Measurements from ENCODE around the gene GRIA2. TPM values are rescaled to one million over a fixed set of nuclear protein-coding genes. Genes with fewer than 3 reads are reported as not detected.
"Not testable (repeated sequence)": the region's sequence is repeated elsewhere in the genome, so short reads cannot be mapped to it uniquely, and the experiment has no call there.

The GRIA2 gene
- 1 to 10 TPM in 1 of 4 donors, not detected in 3; 1.1 TPM for total RNA-seq

DNA sequence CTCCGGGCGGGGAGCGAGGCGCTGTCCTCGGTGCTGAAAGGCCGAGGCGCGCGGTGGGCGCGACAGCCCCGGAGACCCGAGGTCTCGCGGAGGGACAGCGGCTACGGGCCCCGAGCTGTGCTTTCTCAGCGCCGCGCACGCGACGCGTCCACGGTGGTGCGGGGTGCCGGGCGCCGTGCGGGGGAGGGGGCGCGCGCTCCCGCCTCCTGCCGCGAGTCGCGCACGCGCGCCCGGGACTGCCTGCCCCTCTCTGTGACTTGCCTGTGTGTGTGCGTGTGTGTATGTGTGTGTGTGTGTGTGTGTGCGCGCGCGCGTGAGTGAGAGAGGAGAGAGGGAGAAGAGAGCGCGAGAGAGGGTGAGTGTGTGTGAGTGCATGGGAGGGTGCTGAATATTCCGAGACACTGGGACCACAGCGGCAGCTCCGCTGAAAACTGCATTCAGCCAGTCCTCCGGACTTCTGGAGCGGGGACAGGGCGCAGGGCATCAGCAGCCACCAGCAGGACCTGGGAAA is at the start of gene GRIA2:
GRIA2 (plus strand) TSS at position 358 of the 511 bp plus-strand sequence. CDS start 315 bp downstream, outside the sequence.
- Histone ChIP-seq H3K27ac (no peak within 1 kb of the TSS), H3K27me3 (peaks cover 14% of the 10 kb centered on the region), H3K4me1 (peaks cover 0 to 15% of the 10 kb centered on the region in 2 donors), H3K9me3 (no peaks in the 10 kb centered on the region), H3K36me3 (no peaks in the 10 kb centered on the region), H3K4me3 (replicated peaks in 1 of 3) (no peak within 1 kb of the TSS)
- TF ChIP-seq, protein P1, sequence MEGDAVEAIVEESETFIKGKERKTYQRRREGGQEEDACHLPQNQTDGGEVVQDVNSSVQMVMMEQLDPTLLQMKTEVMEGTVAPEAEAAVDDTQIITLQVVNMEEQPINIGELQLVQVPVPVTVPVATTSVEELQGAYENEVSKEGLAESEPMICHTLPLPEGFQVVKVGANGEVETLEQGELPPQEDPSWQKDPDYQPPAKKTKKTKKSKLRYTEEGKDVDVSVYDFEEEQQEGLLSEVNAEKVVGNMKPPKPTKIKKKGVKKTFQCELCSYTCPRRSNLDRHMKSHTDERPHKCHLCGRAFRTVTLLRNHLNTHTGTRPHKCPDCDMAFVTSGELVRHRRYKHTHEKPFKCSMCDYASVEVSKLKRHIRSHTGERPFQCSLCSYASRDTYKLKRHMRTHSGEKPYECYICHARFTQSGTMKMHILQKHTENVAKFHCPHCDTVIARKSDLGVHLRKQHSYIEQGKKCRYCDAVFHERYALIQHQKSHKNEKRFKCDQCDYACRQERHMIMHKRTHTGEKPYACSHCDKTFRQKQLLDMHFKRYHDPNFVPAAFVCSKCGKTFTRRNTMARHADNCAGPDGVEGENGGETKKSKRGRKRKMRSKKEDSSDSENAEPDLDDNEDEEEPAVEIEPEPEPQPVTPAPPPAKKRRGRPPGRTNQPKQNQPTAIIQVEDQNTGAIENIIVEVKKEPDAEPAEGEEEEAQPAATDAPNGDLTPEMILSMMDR (IDR thresholded peaks at IDR 0.05) = no peak
- TF ChIP-seq POLR2A (IDR thresholded peaks at IDR 0.05) = no peak
- DNase-seq = peak; percentile 45 to 65
- WGBS, 2 donors = 6 to 8% methylated on average over 23 to 36 of the region's 57 CpGs
- intact Hi-C loops (cut with DNase I) = no loop called here

DNA sequence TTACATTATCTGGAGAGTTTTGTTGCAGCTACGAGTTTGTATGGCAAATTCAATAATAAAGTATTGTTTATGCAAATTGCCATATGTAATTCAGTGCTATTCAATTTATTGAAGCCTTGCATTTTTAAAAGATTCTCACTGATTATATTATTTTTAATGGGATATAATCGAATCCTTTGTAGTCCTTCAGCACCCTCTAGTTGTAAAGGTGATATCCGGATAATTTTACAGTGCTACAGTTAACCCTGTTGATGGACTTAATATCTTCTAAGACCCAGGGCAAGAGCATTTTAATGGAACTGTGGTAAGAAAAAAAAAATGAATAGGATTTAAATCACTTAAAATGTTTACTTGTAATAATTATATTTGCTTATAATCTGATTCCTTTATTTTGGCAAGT is 48.5 kb upstream of the GRIA2 start:
- Histone ChIP-seq H3K36me3 (no peaks in the 10 kb centered on the region), H3K9me3 (no peaks in the 10 kb centered on the region), H3K27ac (no peak overlapping the region), H3K27me3 (no peaks in the 10 kb centered on the region), H3K4me1 (no peaks in the 10 kb centered on the region), H3K4me3 (replicated peaks in 1 of 3) (no peak overlapping the region)
- intact Hi-C loops (cut with DNase I) = no loop called here
- no peak for DNase-seq
- 58 to 59% methylated on average over 3 of the region's 3 CpGs for WGBS, 2 donors
- TF ChIP-seq POLR2A (IDR thresholded peaks at IDR 0.05) = no peak
- TF ChIP-seq, protein P1 (IDR thresholded peaks at IDR 0.05) = no peak

DNA sequence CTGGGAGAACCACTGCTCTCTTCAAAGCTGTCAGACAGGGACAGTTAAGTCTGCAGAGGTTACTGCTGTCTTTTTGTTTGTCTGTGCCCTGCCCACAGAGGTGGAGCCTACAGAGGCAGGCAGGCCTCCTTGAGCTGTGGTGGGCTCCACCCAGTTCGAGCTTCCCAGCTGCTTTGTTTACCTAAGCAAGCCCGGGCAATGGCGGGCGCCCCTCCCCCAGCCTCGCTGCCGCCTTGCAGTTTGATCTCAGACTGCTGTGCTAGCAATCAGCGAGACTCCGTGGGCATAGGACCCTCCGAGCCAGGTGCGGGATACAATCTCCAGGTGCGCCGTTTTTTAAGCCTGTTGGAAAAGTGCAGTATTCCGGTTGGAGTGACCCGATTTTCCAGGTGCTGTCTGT is 40.3 kb upstream of the GRIA2 start:
- H3K4me1 ChIP-seq; H3K27ac ChIP-seq; H3K9me3 ChIP-seq; H3K36me3 ChIP-seq; DNase-seq; intact Hi-C loops (cut with DNase I); H3K4me3 ChIP-seq (replicated peaks in 1 of 3); H3K27me3 ChIP-seq: not testable (repeated sequence)
- WGBS, 2 donors = 81 to 84% methylated on average over 4 to 14 of the region's 14 CpGs

DNA sequence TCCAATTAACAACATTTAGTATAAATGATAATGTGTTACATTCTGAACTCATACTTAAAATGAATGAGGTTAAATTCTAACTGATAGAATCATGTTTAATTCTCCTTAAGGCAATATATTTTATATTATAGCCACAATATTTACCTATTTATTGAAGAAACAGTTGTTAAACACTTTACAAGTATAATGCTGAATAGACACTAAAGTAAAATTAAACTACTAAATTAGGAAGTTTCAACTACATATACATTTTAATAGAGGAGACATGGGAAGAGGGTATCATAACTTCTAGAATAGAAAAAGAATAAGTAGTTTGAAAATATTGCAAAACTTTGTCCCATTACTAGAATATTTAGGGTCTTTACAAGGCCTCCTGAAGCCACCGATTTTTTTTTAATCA is 36.2 kb upstream of the GRIA2 start:
- Histone ChIP-seq H3K4me1 (no peaks in the 10 kb centered on the region), H3K36me3 (no peaks in the 10 kb centered on the region), H3K4me3 (replicated peaks in 1 of 3) (no peak overlapping the region), H3K27me3 (no peaks in the 10 kb centered on the region), H3K9me3 (no peaks in the 10 kb centered on the region), H3K27ac (no peak overlapping the region)
- intact Hi-C loops (cut with DNase I) = no loop called here
- no peak for DNase-seq
- 84 to 88% methylated on average over 1 of the region's 1 CpG for WGBS, 2 donors
- TF ChIP-seq, protein P1 (IDR thresholded peaks at IDR 0.05) = no peak
- no peak for TF ChIP-seq POLR2A (IDR thresholded peaks at IDR 0.05)

DNA sequence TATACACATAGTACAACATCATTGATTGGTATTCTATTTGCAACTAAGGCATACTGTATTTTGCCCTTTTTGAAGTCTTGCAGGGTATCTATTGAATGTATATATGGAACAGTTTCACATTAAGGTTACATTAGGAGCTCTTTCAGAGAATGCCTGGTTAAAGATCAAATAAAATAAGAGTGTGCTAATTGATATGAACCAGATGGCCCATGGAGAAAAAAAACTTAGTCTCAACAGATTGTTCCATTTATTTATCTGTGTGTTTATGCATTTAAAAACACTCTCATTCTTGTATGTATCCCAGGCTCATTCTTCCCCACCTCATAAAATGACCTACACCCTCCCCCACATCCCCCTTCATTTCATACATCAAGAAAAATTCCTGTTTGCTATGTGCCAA is 35.2 kb upstream of the GRIA2 start:
- Histone ChIP-seq H3K27ac (no peak overlapping the region), H3K27me3 (no peaks in the 10 kb centered on the region), H3K9me3 (no peaks in the 10 kb centered on the region), H3K36me3 (no peaks in the 10 kb centered on the region), H3K4me3 (replicated peaks in 1 of 3) (no peak overlapping the region), H3K4me1 (no peaks in the 10 kb centered on the region)
- no peak for TF ChIP-seq POLR2A (IDR thresholded peaks at IDR 0.05)
- TF ChIP-seq, protein P1 (IDR thresholded peaks at IDR 0.05) = no peak
- intact Hi-C loops (cut with DNase I) = no loop called here
- no peak for DNase-seq

DNA sequence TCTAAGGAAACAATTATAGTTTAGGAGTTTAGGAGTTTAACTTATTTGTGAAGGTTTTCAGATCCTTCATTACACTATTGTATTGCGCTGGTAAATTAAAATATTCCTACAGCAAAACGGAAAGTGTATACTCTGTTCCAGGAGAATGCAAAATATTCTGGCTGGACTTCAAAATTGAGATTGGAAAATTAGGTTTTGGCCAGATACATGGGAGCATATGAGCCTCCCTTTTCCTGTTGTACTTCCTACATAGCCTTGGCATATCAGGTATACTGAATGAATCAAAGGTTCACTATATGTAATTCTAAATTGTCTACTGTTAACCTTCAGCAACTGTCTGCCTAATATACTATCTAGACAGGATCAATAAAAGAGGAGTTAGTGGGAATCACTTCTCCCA is 25.2 kb upstream of the GRIA2 start:
- Histone ChIP-seq H3K9me3 (no peaks in the 10 kb centered on the region), H3K27me3 (no peaks in the 10 kb centered on the region), H3K4me3 (replicated peaks in 1 of 3) (no peak overlapping the region), H3K4me1 (no peaks in the 10 kb centered on the region), H3K27ac (no peak overlapping the region), H3K36me3 (no peaks in the 10 kb centered on the region)
- TF ChIP-seq, protein P1 (IDR thresholded peaks at IDR 0.05) = no peak
- TF ChIP-seq POLR2A (IDR thresholded peaks at IDR 0.05) = no peak
- DNase-seq = no peak
- intact Hi-C loops (cut with DNase I) = no loop called here
- WGBS, 2 donors = 80 to 84% methylated on average over 2 of the region's 2 CpGs

Measured in thyroid gland (tissue), 4 donors.